G401.6 (cell line): ENCODE data around the gene PDE4B.
"Not testable (repeated sequence)": the region's sequence is repeated elsewhere in the genome, so short reads cannot be mapped to it uniquely, and the experiment has no call there.

Source experiments
- FAIRE-seq: peaks from 2 replicates; lab custom pipeline; 2012; peaks lifted over from hg19 to GRCh38; lab: Jason Lieb, UNC

Gene PDE4B

DNA sequence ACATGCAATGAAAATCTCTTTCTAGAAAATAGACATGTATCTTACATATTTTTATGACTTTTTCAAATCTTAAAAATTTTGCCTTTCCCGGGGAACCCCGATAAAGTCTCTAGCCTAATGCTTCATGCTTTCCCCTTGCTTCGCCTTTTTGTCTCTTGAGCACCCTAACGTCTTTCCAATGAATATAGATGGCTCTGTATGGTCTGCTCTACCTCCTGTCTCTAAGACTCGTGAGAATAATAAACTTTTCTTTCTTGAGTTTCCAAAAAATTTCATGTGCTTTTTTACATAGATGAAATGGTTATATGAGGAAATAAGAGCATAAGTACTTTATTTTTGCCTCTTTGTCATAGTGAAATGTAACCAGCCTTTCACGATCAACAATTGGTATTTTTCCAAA, 202.6 kb downstream of the PDE4B start:
- FAIRE-seq = no peak

DNA sequence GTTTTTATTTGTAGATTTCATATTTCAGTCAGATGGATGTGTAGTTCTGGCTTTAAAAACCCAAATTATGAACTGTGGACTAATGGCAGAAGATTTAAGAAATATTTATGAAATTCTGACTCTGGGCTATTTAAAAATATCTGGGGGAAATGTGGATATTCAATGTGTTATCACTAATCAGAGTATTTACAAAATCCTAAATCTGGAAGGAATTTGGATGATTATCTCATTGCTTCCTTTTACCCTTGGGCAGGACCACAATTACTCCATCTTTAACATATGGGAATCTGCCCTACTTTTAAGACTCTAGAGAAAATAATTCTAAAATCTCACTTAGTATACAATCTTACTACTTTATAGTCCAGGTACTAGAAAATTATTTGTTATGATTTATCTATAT, 203.2 kb downstream of the PDE4B start:
- no peak for FAIRE-seq

DNA sequence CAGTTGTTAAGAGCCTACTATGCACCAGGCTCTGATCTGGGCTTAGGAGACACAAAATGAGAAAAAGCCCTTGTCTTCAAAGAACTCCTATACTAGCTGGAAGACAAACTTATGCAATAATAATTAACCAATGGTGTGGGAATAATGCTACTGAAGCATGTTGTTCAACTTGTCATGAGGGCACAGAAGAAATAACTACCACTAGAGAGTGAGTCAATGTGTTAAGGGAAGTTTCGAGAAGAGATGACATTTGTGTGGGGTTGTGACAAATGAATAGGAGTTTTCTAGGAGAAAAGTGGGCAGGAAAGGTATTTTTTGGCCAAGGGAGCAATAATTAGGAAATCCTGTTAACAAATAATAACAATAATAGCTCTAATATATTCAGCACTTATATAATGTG, 205.0 kb downstream of the PDE4B start:
- no peak for FAIRE-seq

DNA sequence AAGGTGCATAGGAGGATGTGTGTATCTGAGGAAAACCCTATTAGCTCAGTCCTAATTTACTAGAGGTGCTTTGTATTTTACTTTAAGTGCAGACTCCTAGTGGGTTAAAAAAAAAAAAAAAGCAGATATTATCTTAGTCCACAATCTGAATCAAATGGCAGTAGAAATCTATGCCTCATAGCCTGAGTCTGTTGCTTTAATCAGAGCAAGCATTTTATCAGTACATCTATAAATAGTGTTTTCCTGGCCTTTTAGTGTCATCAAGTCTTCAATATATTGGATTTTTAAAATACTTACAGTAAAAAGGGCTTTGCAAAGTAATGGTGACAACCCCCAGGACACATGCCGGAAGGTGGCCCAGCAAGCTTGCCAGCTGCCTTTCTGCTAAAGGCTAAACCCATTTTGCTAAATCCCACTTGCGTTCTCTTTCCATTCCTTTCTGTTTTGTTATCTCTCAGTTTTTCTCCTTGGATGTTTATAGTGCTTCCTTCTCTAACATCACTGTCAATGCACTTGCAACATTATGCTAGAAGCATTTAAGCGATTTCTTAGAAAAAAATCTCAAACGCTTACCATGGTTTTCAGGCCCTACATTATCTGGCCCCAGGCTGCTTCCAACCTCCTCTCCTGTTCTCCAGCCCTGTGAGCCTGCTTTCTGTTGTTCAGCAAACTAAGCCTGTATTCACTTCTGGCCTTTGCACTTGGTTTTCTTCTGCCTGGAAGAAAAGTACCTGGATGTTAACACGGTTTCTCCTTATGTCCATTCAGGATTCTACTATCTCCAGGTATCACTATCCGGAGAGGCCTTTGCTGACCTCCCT, 206.3 kb downstream of the PDE4B start:
- FAIRE-seq = no peak

DNA sequence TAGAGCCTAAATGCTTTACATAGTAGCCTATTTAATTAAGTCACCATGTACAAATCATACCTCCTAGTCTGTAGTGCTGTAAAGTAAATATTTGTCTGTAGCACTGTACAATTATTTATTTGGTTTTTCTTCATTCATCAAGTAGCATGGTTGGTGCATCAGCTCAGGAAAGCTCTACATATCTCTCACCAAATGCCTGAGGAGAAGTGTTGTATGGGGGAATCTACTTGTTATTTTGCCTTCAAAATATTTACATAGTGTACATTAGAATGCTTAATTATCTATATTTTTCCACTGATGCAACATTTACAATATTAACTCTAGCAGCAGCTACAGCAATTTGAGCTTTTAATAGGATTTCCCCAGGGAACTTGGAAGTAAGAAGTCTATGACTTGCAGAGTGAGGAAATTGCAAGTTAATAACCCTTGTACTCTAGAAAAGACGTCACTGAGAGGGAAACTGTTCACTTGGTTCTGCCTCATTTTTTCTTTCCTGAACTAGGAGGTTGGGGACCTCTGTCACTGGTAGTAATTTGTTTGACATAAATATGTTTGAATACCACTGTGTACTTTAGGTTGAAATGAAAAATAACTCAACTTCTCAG, 207.4 kb downstream of the PDE4B start:
- no peak for FAIRE-seq

DNA sequence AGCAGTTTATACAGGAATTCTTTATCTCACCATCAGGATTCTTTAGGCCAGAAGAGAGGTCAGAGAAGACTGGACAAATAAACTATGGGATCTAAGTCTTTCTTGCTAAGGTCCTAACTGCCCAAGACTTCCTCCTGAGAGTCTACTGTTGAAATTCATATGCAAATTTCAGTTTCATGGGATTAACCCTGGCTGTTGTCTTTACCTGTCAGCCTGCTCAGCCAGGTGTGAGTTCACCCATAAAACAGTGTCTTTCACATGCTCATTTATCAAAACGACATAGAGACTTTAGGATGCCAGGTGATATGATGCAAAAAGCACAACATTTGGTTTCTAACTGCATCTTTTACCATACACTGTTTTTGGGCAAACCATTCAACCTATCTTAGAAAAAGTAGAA, 211.0 kb downstream of the PDE4B start:
- FAIRE-seq = no peak

DNA sequence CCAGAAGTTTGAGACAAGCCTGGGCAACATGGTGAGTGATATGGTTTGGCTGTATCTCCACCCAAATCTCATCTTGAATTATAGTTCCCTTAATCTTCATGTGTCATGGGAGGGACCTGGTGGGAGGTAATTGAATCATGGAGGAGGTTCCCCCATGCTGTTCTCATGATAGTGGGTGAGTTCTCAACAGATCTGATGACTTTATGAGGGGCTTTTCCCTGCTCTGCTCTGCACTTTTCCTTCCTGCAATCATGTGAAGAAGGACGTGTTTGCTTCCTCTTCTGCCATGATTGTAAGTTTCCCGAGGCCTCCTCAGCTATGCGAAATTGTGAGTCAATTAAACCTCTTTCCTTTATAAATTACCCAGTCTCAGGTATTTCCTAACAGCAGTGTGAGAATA, 213.8 kb downstream of the PDE4B start:
- not testable (repeated sequence) for FAIRE-seq

DNA sequence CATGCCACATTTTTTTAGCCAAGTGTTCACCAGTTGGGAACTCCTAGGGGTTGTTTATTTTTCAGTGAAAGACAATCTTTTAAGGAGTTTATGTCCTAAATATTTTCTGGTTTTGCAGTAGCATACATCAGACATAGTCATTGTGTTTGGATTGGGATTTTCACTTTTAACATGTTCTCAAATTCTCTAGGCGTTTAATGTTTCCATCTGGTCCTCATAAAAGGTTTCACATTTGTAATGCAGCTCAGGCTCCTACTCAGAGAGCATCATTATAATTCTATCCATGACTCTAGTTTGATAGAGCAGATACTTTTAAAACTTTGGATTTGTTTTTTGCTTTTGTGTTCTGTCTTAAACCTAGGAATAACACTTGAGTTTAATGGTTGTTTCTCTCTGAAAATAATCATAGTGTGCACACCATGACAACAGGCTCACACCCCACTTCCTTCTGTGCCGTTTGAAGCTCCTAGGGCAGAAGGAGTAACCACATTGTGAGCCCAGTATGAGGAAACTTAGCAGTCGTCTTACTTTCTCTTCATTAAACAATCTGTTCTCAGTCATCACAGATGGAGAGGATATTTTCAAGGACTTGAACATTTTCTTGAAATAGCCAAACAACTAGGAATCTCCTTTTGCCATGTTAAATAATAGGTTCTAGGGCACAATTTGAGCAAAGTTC, 219.6 kb downstream of the PDE4B start:
- FAIRE-seq = no peak

DNA sequence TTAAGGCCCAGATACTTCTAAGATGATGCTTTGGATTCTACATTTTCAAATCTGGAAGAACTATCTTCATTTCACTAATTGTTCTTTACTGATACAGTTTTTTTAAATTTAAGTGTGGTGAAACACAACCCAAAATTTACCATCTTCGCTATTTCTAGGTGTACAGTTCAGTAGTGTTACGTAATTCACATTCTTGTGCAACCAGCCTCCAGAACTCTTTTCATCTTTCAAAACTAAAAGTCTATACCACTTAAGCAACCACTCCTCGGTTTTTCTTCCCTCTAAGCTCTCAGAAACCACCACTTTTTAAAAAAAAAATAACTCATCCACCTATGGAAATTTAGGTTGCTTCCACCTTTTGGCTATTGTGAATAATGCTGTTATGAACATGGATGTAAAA, 220.7 kb downstream of the PDE4B start:
- no peak for FAIRE-seq

DNA sequence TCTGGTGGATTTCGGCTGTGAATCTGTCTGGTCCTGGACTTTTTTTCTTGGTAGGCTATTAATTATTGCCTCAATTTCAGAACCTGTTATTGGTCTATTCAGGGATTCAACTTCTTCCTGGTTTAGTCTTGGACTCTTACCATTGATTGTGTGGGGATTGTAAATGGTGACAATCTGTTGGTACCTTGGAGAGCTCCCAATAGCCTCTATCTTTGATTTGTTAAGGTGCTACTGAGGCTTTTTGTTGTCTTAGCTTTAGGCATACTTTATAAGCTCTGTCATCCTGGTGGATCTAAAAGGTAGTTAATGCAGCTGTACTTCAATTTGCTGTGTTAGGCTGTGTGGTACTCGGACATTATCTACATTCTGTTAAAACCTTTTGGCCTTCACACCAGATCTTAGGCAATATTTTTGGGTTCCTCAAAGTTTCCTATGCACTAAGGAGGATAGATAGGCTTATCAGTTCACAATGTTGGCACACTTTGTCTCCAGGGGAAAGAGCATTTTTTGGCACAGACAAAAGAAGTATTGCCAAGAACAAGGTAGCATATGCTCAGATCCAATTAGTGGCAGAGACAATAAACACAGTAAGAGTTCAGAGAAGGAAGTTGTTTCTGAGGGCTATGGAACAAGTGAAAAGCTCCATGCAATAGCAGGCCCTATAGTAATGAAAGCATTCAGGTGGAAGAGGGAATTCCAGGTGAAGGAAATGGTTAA, 230.4 kb downstream of the PDE4B start:
- FAIRE-seq = no peak

DNA sequence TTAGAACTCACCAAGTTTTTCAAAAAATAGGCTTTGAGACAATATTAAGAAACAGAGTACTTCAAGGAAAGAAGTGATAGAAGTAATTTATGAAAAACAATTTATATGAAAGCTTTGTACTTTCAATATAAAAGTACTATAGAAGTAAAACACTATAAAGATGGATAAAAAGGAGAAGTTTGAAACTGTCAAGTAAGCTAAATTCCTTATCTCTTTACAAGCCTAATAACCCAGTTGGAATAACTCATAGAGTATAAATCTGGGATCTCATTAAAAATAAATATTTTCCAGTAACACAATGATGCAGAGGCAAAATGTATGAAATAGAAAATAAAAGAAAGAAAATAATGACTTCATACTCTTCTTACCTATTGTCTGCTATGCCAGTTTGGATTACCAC, 232.5 kb downstream of the PDE4B start:
- FAIRE-seq = no peak

DNA sequence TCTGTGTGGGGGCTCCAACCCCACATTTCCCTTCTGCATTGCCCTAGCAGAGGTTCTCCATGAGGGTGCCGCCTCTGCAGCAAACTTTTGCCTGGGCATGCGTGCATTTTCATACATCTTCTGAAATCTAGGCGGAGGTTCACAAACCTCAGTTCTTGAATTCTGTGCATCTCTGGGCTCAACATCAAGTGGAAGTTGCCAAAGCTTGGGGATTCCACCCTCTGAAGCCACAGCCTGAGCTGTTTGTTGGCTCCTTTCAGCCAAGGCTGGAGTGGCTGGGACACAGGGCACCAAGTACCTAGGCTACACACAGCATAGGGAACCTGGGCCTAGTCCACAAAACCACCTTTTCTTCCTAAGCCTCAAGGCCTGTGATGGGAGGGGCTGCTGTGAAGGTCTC, 235.3 kb downstream of the PDE4B start:
- FAIRE-seq = no peak

DNA sequence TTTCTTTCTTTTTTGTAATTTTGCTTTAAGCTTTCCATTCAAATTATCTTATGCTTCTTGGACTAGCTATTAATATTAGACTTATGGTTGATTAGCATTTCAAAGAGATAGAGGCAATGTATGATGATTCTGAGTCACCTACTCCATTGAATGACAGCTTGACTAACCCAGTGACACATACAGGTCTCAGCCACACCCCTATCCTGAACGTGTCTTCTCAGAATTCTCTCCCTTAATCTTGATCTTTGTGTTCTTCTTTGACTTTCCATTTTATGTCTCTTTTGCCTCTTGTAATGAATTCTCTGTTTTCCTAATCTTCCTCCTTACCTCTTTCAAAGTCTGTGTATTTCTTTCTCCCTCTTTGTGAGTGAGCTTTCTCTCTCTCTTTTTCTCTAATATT, 241.1 kb downstream of the PDE4B start:
- no peak for FAIRE-seq

DNA sequence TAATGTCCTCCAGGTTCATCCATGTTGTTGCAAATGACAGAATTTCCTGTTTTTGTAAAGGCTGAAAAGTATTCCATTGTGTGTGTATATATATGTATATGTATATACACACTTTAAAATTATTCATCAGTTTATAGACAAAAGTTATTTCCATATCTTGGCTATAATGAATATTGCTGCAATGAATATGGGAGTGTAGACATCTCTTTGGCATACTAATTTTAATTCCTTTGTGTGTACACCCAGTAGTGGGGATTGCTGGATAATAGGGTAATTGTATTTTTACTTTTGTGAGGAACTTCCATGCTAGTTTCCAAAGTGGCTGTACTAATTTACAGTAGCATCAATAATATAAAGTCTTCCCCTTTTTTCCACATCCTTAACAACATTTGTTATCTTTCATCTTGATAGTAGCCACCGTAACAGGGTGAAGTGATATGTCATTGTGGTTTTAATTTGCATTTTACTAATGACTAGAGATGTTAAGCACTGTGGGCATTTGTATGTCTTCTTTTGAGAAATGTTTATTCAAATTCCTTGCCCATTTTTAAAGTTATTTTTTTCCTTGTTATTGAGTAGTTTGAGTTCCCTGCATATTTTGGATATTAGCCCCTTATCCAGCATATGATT, 243.0 kb downstream of the PDE4B start:
- no peak for FAIRE-seq

DNA sequence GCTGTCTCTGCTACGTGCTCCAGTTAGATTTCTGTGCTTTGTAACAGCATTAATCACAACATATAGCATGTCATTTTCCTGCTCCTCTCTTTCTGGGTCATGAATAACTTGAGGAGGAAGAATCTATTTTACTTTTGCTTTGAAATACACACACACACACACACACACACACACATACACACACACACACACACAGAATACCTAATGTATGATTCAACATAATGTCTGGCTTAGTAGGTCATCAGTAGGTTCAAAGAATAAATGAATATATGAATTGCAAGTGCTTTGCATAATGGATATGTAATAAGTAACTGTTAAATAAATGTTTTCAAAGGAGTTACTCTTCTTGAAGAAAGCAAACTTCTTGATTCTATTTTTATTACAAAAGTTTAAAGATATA, 249.0 kb downstream of the PDE4B start:
- FAIRE-seq = no peak

DNA sequence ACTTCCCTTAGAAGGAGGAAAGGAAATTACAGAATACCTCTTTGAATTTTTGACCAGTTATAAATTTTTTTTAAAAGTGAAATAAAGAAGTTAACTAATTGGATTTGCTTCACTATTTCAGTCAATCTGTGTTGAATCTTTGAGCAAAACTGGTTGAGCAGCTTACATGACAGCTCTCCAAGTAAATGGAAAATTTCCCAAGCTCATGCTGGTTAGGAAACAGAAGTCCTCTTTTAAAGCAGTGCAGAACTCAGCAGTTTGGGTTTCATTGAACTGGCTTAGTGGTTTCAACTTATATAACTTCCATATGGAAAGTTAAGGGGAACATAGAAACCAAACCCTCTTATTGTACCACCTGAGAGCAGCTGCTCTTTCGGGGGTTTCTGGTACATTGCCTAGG, 250.5 kb downstream of the PDE4B start:
- FAIRE-seq = no peak

DNA sequence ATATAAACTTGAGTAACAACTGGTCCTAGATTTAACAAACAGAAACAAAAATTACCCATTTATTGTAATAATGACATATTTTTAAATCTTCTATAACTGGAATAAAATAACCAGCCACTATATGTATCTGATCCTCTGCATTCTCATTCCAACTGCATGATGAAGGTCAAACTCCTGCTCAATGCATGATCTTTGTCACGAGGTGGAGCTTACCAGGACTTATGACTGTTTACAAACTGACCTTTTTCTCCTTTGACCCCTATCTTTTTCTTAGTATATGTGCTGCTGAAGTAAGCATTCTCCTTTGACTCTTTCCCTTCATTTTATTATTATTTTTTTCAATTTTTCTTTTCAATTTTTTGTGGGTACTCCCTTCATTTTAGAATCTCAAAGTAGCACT, 252.2 kb downstream of the PDE4B start:
- FAIRE-seq = no peak

DNA sequence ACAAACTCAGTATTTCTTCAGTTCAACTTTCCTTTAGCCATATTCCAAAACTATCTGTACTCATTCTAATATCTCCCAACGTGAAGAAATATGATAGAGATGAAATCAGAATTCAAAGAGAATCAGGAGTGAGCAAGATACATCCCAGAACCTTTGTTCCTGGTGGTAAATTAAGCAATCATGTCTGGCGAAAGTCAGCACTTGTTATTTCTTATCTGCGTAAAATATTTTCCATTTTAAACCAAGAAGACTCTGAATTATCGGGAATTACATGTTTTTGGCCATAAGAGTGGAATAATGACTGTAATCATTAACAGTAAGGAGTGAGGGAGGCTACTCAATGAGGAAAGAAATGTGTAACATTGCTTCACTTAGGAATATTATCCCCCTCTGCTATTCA, 253.7 kb downstream of the PDE4B start:
- no peak for FAIRE-seq

DNA sequence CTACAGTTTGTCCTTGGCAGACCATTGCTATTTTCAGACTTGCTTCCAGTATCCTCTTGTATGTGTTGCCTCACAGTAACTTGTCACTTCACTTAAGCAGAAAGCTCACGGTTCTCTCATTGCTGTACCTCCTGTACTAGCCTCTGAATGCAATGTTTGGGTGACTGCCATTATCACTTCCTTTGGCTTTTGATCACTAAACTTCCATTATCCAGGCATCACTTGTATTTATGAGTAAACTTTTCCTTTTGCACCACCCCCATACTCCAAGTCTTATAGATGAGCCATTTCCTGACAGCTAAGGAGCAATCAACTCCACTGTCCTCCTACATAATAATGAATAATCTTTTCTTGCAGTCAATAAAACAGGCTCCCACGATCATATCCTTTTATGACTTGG, 255.3 kb downstream of the PDE4B start:
- no peak for FAIRE-seq

DNA sequence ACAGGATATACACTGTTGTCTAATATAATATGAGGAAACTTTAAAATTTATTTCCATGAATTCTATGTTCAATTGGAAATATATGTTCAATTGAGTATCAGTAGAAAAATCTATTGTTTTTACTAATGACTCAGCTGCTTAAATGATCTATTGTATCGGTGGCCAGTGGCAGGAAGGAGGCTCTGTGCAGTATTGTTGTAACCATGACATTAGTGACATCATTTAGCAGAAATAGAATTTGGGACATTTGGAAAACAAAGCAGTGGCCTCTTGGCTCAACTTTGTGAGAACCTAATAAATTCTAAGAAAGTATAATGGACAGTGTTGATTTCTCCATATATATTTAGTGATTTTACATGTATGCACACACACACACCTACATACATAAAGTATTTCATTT, 257.4 kb downstream of the PDE4B start:
- no peak for FAIRE-seq

DNA sequence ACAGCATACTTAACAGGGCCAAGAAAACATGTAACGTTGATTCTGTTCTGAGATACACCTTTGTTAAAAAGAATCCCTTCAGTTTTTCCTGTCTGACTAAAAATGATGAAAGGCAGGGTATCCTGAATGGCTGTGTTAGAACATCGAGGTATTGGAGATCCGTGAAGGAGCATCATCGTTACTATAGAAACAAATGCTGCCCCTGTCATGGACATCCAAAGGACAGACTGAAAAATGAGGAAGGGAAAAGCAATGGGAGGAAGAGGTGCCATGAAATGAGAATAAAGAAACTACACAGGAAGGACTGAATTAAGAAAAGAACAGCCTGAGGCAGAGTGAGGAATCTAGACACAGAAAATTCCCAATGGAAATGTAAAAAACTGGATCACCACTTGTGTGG, 257.9 kb downstream of the PDE4B start:
- FAIRE-seq = no peak

DNA sequence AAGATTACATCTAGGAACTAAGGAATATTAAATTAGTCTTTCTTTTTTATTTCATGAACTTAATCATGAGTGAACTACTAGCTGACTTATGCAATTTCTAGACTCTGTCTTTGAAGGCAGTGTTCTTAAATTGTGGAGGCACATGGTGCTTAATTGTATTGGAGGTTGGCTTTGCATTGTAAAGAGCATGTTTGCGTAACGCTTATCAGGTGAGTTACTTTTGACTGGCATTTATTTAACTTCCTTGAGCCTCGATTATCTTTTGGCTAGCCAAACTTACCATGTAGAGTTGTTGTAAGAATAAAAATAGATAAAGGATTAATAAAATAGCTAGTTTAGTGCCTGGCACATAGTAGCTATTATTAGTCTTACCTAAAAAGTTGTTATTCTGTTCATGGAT, 262.4 kb downstream of the PDE4B start:
- FAIRE-seq = no peak

DNA sequence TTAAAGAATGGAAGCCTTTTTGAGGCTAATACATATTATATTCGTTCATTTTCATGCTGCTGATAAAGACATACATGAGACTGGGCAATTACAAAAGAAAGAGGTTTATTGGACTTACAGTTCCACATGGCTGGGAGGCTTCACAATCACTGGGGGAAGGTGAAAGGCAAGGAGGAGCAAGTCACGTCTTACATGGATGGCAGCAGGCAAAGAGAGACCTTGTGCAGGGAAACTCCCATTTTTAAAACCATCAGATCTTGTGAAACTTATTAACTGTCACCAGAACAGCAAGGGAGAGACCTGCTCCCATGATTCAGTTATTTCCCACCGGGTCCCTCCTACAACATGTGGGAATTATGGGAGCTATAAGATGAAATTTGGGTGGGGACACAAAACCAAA, 264.8 kb downstream of the PDE4B start:
- FAIRE-seq = not testable (repeated sequence)
